Measurements from ENCODE around the gene TGM2.

TGM2 gene

DNA sequence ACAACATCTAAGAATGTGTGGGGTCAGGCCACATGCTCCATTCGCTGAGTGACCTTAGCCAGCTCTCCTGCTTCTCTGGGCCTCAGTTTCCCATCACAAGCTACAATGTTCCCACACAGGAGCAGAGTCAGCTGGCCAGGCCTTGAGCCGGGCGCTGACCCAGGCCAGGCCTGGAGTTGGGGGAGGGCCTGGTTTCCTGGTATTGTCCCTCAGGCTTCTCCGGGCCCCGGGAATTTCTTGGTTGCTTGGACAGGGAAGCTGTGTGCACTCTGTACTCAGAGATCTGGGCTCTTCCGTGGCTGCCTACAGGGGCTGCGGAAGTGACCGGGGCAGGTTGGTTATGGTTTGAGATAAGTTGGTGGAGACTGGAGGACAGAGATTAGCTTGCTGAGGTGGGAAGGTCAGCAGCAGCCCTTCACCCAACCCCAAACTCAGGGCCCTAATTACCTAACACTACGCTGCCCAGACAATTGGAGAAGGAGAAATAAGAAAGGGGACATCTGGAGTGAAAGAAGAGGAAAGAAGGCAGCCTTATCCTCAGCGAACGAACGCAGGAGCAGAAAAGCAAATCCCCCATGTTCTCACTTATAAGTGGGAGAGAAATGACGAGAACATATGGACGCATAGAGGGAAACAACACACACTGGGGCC lies 6.2 kb downstream of the TGM2 start:
- no peak for DNase-seq

DNA sequence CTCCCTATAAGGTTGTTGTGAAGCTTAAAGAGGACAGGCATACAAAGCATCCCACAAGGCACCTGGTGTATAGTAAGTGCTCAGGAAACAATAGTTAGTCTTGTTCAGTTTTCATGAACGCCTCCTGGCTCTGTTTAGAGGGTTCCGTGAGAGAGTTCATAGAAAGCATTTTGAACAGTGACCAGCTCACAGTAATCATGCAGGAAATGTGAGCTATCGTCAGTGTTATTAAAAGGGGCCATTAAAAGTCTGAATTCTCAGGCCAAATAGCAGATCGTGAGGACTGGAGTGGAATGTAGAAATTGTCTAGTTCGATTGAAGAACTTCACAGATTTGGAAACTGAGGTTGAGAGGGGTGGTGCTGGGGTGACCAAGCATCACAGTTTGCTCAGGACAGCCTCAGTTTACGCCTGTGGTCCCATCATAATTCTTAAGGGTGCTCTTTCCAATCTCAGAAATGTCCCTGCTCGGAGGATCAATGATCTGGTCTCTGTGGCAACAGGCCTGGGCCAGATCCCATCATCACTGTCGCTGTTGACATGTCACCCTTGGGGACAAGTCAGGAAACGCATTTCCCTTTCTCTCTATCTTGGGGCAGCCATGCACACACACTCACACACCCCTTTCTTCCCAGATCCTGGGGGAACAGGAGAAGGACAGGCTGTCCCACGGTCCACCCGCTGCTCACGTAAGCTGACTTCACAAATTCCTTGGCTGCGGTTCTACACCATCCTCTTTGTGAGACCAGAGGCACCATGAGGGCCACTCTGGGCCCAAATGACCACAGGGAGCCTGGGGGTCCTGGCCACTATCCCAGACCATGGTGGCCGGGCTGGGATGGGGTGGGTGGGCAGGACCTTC lies 7.2 kb downstream of the TGM2 start:
- DNase-seq: no peak

DNA sequence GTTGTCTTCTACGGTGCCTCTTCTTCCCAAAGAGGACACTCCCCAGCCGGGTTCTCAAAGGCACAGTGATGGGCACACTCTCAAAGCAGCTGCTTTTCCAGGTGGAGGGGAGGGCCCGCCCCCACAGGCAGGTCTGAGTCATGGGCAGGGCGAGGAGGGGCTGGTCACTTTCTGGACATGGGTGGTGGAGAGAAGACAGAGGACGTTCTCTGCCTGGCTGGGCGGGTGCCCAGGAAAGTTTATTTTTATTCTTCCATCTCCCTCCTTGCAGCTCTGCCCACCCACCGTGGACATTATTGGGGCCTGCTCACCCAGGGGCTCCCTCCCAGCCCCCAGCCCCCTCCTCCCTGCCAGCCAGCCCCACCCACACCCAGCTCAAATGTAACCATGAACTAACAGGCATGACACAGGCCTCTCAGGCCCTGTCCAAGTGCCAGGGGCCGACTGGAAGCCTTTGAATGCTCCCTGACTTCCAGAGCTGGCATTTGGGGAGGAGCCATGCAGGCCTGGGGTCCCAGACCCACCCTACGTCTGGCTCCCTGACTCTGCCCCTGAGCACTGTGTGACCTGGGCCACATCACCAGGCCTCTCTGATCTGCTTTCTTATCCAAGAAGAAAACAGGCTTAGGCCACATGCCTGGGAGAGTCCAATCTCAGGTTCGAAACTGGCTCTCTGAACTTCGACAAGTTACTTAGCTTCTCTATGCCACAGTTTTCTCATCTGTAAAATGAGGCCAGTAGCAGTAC lies 8.0 kb downstream of the TGM2 start:
- DNase-seq: no peak

DNA sequence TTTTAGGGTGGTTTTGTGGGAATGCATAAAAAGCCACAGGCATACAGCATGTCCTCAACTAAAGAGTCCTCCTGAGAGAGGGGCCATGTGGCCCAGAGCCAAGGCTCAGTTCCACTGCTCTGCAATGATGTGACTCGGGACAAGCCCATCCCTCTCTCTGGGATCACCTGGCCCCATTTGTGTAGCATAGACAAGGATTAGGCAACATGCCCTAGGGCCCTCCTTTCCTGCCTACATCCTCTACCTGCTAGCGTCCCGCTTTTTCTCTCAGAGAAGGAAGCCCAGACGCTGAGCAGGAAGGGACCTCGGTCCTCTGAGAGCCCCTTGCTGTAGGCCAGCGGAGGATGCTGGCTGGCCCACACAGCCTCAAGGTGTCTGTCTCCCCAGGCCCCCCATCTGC lies 8.8 kb downstream of the TGM2 start:
- no peak for DNase-seq

DNA sequence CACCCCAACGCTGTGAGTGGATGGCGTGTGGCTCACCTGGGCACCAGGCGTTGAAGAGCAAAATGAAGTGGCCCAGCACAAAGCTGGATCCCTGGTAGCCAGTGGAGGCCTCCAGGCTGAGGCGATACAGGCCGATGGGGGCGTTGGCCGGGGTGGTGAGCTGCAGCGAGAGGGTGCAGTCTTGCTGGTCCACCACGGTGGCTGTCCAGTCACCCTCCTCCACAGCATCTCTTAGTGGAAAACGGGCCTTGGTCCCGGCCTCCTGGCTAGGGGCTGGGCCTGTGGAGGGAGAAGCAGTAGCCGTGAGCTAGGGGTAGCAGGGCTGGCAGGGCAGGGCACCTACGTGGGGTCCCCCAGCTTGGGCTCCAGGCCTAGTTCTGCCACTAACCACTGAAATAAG lies 9.3 kb downstream of the TGM2 start:
- DNase-seq: no peak

DNA sequence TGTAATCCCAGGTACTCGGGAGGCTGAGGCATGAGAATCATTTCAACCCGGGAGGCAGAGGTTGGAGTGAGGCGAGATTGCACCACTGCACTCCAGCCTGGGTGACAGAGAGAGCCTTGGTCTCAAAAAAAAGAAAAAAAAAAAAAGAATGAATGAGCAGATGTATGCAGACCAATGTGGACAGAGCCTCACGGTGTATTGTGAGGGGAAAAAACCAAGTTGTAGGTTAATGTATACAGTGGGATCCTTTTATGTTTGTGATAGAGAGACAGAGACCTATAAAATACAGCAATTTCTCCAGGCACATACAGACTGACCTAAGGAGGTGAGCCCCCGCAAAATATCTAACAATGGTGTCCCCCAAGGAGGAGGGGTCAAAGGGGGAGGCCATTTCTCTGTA lies 11.7 kb downstream of the TGM2 start:
- DNase-seq: no peak

DNA sequence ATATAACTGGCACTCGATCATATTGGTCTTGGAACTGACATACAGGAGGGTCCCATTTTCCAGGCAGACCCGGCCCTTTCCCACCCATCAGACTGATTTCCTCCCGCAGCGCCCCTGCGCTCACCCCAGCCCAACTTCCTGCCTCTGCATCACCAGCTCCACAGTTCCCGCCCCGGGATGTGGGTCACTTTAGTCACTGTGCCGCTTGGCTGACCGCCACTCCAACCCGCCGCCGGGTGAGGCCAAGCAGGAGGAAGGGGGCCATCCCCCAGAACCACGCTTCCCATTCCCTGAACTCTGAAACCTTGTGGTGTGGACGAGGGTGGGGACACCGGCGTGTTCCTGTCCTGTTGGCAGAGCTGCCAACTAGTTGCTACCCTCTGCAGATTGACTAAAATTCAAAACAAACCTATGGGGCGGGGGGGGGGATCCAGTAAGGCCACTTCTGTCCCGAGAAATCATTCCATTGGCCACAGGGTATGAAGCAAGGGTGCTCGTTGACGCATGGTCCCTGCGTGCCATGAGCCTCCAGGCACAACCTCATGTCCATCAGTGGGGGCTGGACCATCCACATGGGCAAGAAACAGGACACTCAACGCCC lies 12.3 kb downstream of the TGM2 start:
- no peak for DNase-seq

DNA sequence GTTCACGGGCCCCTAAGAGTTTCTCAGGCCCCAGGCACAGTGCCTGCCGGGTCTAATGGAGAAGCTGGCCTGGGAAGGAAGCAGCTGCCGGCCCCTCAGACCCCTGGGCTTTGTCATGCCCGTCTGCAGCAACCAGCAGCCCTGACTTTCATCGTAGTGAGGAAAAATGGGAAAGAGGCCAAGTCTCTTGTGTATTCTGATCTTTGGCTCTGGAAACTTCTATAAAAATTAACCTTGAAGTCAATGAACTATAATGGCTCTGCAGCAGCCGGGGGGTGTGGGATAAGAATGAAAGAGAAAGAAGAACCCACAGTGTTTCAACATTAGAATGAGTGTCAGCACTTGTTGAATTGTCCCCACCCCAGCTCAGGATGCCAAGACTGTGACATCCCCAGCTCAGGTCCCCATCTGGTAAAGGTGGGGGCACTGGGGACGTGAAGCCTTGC lies 12.9 kb downstream of the TGM2 start:
- no peak for DNase-seq

DNA sequence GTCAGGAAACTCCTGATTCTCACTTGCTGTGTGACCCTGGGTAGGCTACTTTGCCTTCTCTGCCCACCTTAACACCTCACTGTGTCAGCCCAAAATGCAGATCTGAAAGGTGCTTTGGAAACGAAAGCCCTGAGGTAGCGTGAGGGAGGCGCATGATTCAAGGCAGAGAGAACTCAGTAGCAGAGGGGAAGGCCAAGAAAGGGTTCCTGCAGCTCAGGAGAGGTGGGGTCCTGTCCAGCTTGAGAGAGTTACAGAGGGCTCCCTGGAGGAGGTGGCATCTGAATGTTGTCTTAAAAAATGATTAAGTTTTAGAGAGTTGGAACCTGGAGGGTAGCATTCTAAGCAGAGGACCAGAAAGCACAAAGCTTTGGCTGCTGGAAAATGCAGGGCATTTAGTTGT lies 13.6 kb downstream of the TGM2 start:
- DNase-seq: no peak

DNA sequence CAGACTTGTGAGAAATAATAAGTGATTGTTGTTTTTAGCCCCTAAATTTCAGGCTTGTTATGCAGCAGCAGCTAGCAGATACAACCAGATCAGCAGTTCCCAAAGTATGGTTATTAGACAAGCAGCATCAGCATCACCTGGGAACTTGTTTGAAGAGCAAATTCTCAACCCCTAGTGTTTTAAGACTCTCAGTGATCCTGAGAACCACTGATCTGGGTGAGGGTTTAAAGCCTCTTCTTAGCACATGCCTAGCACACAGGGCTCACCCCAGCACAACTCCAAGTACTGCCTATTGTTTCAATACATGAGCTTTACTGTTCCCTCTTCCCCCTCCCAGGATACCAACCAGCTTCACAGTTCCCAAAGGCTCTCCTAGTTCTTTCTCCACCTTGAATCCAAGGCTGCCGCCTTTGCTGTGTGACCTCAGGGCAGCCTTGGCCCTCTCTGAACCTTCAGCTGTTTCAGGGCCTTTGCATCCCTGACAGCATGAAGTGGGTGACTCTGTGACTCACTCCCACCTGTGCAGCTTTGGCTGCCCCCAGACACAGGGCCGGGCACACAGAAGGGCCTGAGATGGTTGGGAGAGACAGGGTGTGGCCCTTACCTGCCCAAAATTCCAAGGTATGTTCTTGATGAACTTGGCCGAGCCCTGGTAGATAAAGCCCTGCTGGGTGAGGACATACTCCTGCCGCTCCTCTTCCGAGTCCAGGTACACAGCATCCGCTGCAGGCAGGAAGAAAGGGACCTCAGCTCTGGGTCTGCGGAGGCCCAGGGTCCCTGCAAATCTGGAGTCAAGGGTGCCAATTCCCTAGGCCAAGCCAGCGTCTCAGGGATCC lies 14.5 kb downstream of the TGM2 start:
- no peak for DNase-seq

DNA sequence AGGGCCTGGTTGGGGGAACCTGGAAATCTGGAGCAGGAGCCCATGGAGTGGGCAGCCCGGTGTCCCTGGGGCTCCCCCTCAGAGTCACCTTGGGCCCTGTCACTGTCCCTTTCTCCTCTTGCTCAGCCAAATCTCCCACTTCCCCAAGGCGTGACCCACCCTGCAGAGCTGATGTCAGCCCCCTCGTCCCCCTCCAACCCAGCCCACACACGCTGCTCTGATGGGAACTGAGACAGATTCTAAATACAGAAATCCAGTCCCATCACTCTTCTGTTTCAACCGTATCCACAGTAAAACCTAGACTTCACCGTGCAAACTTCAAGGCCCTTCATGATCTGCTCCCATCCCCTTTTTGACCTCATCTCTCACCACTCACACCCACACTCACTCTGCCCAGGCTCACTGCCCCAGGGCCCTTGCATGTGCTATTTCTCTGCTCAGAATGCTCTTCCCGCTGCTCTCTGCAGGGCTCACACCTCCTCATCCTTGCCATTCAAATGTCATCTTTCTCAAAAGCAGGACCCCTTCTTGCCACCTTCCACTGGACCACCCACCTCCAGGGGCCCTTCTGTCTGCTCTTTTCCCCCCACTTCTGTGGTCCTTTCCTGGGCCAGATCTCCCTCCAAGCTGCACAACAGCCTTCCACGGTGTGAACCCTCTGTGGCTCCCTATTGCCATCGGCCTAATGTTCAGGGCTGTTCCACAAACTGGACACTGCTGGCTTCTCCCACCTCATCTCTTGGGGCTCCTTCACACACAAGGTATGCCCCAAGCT lies 16.6 kb downstream of the TGM2 start:
- DNase-seq: no peak

DNA sequence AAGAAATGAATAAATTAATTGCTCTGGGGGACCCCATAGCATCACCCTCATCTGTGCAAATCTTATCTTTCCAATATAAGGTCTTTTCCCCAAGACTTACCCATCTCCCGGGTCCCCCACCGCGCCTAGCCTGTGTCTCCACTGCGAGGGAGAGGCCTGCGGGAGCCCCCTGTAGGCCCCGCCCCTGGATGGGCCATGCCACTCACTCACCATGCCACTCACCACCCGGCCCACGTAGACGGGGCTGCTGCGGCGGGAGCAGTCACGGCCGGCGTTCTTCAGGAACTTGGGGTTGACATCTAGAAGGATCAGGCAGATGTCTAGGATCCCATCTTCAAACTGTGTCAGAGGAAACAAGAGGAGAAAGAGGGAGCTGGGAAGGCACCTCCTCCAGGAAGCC lies 17.3 kb downstream of the TGM2 start:
- no peak for DNase-seq

DNA sequence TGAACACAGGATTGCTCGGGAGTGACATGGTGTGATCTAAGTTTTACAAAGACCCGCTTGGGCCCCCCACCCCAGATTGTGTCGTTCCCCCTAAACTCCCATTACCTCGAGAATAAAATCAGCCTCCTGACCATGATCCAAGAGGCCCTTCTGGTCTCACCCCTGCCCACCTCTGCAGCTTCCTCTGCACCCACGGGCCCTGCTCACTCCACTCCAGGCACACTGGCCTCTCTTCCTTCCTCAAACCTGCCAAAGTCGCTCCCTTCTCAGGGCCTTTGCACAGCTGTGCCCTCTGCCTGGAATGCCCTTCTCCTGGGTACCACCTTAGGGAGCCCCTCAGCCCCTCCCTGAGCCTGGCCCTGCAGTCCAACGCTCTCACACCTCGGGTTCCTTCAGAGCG lies 17.9 kb downstream of the TGM2 start:
- DNase-seq: no peak

DNA sequence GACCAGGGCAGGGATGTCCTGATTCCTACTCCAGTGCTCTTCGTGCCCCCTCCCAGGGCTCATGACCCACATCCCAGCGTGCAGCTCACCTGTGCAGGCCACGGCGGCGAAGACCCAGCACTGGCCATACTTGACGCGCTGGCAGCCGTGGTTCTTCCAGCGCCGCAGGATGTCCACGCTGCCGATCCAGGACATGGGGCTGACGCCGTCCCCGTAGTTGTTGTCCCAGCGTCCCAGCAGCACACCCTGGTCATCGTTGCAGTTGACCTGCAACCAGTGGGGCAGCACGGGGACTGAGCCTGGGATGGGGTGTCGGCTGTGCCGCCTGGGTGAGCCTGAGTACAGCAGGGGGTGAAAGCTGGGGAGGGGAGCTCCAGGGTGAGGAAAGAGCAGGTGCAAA lies 18.4 kb downstream of the TGM2 start:
- DNase-seq: no peak

DNA sequence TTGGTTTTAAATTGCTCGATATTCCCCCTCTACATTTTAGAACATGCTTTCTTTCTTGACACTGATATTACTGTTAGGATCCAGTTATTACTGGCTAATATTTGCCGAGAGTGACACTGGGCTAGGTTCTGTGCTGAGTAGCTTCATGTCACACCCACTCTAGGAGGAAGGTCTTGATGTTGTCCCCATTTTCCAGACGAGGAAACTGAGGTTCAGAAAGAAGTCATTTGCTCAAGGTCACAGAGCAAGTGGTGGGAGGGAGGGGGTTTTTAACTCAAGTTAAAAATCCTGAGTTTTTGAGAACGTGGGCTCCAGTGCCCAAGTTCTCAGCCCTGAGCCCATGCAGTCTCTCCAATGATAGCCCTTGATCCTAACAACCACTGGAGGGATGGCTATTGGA lies 18.9 kb downstream of the TGM2 start:
- DNase-seq: no peak

DNA sequence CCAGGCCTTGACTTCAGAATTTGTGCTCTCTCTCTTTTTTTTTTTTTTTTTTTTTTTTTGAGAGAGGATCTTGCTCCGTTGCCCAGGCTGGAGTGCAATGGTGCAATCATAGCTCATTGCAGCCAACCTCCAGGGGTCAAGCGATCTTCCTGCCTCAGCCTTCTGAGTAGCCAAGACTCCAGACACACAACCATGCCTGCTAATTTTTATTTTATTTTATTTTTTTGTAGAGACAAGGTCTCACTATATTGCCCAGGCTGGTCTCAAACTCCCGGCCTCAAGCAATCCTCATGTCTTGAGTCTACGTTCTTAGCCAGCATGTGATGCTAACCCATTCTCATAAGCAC lies 19.4 kb downstream of the TGM2 start:
- no peak for DNase-seq

DNA sequence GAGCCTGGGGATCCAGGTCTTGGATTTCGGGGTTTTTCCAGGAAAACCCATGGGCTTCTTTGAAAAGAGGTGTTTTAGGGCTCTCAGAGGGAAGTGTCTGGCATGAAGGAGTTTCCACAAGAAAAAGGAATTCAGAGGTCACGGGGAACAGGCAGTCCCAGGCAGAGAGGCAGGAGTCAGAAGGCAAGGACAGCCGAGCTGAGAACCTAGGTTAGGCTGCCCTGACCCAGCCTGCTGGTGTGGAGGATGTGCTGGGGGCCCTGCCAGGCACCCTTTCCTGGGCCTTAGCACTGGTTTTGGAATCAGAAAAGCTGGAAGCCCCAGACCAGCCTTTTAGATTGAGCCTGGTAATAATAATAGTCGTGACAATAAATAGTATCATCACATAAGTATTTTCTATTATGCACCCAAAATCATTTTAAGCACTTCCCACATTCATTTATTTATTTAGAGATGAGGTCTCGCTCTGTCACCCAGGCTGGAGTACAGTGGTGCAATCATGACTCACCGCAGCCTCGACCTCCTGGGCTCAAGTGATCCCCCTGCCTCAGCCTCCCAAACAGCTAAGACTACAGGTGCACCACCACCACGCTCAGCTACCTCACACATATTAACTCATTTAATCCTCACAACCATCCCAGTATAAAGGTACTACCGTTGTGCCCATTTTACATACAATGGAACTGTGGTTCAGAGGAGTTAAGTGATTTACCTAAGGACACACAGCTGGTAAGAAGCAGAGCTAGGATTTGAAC lies 19.9 kb downstream of the TGM2 start:
- DNase-seq: no peak

DNA sequence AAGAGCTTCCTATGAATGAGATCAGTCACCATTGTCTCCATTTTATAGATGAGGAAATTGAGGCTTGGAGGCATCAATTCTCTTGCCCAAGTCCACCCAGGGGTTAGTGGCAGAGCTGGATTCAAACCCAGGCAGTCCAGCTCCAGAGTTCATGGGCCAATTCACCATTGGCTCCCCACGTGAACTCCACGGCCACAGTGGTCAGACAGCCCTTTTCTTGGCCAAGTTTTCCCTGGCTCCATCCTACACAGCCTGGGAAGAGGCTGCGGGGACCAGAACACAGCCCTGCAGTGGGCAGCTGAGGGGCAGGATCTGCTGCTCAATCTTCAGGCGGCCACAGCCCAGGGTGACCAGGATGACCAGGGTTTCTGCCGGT lies 20.5 kb downstream of the TGM2 start:
- DNase-seq: no peak

DNA sequence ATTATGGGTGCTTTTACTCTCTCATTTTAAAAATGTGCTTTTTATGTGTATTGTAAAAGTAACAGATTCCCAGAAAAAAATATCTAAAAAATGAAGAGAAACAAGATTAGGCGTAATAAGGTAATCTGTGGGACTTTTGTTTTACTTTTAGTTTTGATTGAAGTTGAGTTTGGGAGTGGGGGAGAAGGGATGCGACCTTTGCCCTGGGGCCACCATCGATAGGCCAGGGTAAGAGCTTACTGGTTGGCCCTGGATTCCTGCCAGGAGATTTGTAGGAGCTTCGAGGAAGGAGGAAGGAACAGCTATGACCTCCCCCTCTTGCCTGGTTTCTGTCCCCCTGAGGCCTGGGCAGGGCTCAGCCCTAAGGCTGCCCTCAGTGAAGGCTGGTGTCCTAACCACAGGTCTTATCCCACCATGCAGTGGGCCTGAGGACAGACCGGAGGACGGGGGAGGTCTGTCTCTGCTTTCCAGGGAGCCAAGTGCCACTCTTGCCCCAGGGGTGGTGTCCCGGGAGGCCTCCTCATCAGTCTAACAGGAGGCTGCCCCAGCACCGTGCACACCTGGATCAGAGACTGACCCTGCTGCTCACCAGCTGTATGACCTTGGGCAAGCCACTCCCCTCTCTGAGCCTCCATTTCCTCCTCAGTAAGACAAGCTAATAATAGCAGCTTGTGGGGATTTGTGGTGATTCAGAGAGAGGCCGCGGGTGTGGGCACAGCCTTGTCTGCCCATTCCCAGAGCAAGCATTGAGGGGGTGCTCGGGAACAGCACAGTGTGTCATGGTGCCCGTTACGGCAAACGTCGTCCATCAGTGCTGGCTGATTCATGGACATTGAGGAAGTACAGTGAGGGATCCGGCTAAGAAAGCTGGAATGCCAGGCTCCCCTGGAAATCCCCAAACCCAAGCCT lies 21.2 kb downstream of the TGM2 start:
- DNase-seq: no peak

DNA sequence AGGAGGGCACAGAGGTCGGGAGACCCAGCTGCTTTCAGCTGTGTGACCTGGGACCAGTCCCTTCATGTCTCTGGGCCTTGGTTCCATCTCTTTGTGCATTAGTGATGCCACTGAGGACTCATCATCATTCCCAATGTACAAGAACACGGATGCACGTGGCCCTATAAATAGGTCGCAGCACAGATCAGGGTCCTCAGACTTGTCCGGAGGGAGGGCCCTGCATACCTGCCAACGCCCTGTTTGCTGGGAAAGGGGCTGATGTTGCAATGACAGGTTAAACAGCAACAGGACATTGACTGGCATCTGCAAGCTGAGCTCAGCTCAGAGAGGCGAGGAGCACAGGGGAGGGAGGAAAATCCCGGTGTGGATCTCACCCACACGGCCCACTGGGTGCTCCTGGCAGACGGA lies 21.8 kb downstream of the TGM2 start:
- no peak for DNase-seq

Measured in activated CD4-positive, alpha-beta T cell treated with anti-CD3 and anti-CD28 coated beads for 1 hour (primary cell).